ENCODE data around the gene ZNF189.

ZNF189 gene

DNA sequence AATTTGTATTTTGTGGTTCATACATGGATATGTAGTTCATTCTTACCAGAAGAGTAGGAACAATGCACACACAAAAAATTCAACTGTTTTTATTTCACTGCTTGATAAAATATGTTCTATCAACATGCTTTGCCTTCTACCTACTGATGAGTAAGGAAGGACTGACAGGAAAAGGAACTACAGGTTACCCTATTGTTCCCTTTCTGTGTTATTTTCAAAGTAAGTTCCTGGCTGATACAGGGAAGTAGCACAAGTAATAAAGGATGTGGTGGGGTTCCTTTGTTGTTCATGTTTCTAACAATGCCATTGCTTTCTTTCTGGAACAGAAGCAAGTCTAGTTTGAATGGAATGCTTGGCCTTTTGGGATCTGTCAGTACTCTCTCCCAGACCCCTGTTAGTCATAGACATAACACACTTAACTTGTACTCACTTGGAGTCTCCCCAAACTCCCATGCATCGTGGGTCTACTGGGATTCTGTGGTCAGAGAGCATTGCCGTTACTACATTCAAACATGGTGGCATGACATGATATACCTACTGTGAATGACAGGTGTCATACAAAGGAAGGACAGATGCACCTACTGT lies 57.1 kb downstream of the ZNF189 start:
- DNase-seq, result no peak

DNA sequence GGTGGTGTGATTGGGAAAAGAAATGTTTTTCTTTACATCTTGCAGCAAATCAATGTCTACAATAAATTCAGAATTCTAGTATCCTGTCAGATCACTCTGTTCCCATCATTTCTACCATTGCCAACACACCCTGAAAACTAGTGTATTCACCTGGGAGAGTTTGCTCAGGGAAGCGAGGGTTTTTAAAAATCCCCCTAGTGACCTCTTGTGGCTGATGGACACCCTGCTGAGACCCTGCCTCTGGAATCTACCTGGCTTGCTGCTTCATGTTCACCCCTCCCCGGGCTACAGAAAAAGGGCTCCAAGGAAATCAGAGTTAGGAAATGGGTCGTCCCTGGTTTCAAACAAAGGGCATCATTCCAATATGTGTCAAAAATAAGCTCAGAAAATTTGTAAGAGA lies 58.4 kb downstream of the ZNF189 start:
- no peak for DNase-seq

DNA sequence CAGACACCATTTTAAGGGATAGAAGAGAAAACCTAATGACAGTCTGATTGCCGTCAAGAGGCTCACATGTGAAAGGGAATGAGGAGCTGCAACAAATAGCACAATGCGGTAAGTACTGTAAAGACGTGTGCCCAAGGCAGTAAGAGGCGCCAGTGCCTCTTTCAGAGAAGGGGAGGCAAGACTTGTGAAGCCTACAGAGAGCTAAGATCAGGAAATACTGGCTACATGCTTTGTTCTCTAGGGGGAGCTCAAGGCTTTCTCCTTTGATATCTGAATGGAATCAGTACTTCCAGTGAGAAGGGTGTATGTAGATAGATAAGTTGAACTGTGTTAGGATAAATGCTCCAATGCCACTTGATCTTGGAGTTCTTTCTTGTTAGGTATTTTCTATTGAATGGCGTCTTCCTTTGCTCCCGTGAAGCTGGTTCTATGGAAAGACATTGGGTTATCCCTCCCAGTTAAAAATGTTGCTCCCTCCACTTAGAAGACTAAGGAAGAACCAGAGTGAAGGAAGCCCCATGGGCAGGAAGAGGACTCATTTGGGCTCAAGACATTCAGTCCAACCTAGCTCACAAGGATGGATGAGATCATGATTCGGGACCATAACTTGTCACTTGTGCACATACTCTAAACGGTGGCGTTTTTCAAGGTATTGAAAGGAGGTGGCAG lies 60.4 kb downstream of the ZNF189 start:
- no peak for DNase-seq
